Superior temporal gyrus (tissue), 1 donor: Measurements from ENCODE around the gene MYBPH.

Experiments
- DNase-seq: peaks from one replicate; pipeline ENCODE4 v3.0.0-alpha.2; 2016; ENCODE audit errors: extremely low spot score

MYBPH gene

DNA sequence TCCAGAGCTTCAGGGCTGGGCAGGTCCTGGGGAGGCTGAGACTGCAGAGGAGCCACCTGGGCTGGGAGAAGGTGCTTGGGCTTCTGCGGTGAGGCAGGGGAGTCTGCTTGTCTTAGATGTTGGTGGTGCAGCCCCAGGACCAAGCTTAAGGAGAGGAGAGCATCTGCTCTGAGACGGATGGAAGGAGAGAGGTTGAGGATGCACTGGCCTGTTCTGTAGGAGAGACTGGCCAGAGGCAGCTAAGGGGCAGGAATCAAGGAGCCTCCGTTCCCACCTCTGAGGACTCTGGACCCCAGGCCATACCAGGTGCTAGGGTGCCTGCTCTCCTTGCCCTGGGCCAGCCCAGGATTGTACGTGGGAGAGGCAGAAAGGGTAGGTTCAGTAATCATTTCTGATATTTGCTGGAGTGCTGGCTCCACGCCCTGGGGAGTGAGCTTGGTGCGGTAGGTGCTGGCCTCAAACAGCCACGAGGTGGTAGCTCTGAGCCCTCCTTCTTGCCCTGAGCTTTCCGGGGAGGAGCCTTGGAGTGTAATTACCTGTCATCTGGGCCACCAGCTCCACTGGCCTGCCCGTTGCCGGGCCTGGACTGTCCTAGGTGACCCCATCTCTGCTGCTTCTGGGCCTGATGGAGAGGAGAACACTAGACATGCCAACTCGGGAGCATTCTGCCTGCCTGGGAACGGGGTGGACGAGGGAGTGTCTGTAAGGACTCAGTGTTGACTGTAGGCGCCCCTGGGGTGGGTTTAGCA lies 9.3 kb downstream of the MYBPH start:
- no peak for DNase-seq

GRCh38 chr1:203165800-203166161 lies 9.8 kb downstream of the MYBPH start:
- no peak for DNase-seq

- DNase-seq, result no peak
These were observed 10.4 kb downstream of the MYBPH start for GRCh38 chr1:203165101-203165799.

- DNase-seq, result no peak
These were observed 11.6 kb downstream of the MYBPH start for GRCh38 chr1:203163891-203164635.

GRCh38 chr1:203162403-203162802 lies 13.2 kb downstream of the MYBPH start:
- DNase-seq, result no peak

GRCh38 chr1:203161703-203162102 lies 13.9 kb downstream of the MYBPH start:
- DNase-seq, result no peak

GRCh38 chr1:203161175-203161574 lies 14.5 kb downstream of the MYBPH start:
- DNase-seq, result no peak

GRCh38 chr1:203159844-203160243 lies 15.8 kb downstream of the MYBPH start:
- DNase-seq, result no peak

DNA sequence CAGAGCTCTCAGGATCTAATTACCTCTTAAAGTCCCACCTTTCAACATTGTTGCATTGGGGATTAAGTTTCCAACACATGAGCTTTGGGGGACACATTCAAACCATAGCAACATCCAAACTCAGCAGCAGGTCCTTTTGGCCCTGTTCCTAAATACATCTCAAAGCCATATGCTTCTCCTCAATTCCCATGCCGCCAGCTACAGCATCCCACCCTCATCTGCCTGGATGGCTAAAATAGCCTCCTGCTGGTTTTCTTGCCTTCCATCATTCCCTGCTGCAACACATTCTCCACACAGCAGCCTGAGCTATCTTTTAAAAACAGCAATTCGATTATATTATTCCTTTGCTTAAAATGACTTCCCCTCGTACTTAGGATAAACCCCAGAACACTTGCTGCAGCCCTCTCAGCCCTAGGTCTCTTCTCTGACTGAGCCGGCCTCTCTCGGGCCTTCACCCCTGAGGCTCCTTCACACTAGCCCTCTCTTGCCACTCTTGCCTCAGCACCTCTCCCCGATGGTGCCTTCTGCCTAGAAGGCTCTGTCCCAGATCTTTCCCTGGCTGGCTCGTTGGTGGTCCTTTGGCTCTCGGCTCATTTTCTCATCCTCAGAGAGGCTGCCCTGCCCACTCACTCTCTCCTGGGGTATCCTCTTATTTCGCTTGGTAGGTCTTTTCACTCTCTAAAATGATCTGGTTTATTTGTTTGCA lies 16.5 kb downstream of the MYBPH start:
- peak; percentile 57 for DNase-seq

GRCh38 chr1:203158423-203158822 lies 17.2 kb downstream of the MYBPH start:
- DNase-seq, result no peak

GRCh38 chr1:203156280-203156679 lies 19.3 kb downstream of the MYBPH start:
- no peak for DNase-seq

- no peak for DNase-seq
These were observed 21.4 kb downstream of the MYBPH start for GRCh38 chr1:203153989-203154821.

- peak; percentile 67 for DNase-seq
These were observed 22.3 kb downstream of the MYBPH start for GRCh38 chr1:203153051-203153988.

- DNase-seq, result no peak
These were observed 23.2 kb downstream of the MYBPH start for GRCh38 chr1:203152158-203153034.

DNA sequence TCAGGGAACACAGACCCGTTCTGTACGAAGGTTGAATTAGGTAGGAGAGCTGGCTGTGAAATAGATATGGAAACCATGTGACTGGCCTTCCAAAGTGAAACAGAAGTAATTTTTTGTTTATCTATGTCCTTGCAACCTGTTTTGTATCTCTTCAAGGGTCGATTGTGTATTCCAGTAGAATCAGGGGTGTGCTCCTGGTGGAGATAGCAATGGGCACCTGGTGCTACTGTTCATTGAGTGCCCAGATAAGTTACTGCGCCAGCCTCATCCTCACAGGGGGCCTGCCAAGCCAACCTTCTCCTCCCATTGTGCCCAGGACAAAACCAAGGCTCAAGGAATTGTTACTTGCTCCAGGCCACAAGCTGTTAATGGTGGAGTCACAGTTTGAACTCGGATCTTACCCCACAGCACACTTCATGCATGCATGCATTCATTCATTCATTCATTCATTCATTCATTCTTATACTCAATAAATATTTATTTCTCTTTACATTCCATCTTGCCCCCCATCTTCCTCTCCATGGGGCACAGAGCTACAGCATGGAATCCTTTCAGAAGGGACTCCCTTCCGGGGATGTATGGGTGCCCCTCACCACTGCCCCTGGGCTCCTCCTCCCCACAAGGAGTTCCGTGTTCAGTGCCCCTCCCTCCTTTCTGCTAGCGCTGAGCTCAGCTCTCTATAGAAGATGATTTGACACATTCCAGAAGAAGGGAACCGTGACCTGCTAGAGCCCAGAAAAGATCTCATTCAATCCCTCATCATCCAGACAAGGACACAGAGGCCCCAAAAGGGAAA lies 24.1 kb downstream of the MYBPH start:
- DNase-seq, result no peak

GRCh38 chr1:203150511-203151297 lies 24.9 kb downstream of the MYBPH start:
- no peak for DNase-seq

DNA sequence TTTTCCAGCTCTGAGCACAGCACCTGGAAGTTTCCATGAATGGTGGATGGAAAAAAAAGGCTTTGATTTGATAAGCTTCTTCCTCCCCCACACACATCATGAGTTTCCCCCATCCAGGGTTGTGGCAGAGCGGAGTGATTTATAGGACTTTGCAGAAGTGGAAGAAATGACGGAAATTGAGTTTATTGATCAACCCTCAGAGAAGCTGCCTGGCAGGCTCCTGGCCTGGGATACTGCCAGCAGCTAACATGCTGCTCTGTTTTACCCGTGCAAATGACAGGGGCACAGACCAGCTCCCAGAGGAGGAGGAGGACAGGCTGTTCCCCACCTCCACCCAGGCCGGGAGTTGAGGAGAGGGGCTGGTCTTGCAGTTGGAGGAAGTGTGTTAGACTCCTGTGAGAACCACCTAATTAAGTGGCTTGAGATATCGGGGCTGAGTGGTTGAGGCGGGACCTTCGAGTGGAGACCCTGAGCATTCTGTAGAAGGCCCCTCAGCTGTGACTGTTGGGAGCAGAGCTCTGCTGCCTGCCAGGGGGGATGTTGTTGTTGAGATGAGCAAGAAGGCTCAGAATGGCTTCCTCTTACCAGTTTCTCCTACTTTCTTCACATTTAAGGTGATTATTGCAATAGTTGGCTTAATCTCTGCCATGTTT lies 26.3 kb downstream of the MYBPH start:
- DNase-seq, result no peak
